CD14-positive monocyte (primary cell): ENCODE data around the gene USHBP1. TPM values are rescaled to one million over a fixed set of nuclear protein-coding genes. Genes with fewer than 3 reads are reported as not detected.

ENCODE experiments used
- DNase-seq, 3 donors: peaks; one replicate each; pipeline ENCODE4 v3.0.0-alpha.2; 2011 to 2022
- H2AFZ ChIP-seq: 2 replicates; pipeline ENCODE4 v1.6.0; 2012; ENCODE audit warnings: mild to moderate bottlenecking, low read depth, low read length, inconsistent platforms; ENCODE audit not compliant: insufficient read depth, poor library complexity, severe bottlenecking
- H3K27ac ChIP-seq, 2 donors: 1 replicate in 1 of 2; 2 replicates in 1 of 2; pipeline ENCODE4 v1.5.1; 2012 to 2013; ENCODE audit warnings: low read length in 2 of 2, control low read depth in 1 of 2, inconsistent platforms in 1 of 2, low read depth in 1 of 2, mild to moderate bottlenecking in 1 of 2
- H3K27me3 ChIP-seq, 2 donors: one replicate each; pipeline versions ENCODE4 v1.6.0 to v1.6.1; 2011 to 2013; ENCODE audit warnings: low read length in 2 of 2; ENCODE audit not compliant: control insufficient read depth in 2 of 2, insufficient read depth in 2 of 2
- H3K36me3 ChIP-seq, 2 donors: replicated peaks in 1 of 2; 1 replicate in 1 of 2; 2 replicates in 1 of 2; pipeline versions ENCODE4 v1.5.1 to v1.6.1; 2012 to 2013; ENCODE audit warnings: low read length in 2 of 2, control low read depth in 1 of 2, inconsistent platforms in 1 of 2, mild to moderate bottlenecking in 1 of 2; ENCODE audit not compliant: insufficient read depth in 2 of 2, control insufficient read depth in 1 of 2
- H3K4me1 ChIP-seq, 2 donors: 1 replicate in 1 of 2; 2 replicates in 1 of 2; pipeline versions ENCODE4 v1.5.1 to v1.6.1; 2012 to 2013; ENCODE audit warnings: low read length in 2 of 2, control low read depth in 1 of 2, inconsistent platforms in 1 of 2, mild to moderate bottlenecking in 1 of 2, moderate library complexity in 1 of 2; ENCODE audit not compliant: insufficient read depth in 2 of 2, control insufficient read depth in 1 of 2
- H3K4me2 ChIP-seq: replicated peaks from 2 replicates; pipeline ENCODE3; 2012; ENCODE audit warnings: low read length, moderate library complexity, mild to moderate bottlenecking; ENCODE audit not compliant: poor library complexity, severe bottlenecking; ENCODE audit errors: extremely low read depth
- H3K4me3 ChIP-seq, 3 experiments: fragments of 200-600 bp in 1 of 3; sonication (generic) in 1 of 3; replicated peaks in 1 of 3; 1 replicate in 2 of 3; 2 replicates in 1 of 3; pipeline ENCODE4 v1.5.1; 2011 to 2013; ENCODE audit warnings: low read length in 3 of 3, mild to moderate bottlenecking in 3 of 3, control low read depth in 2 of 3, low read depth in 2 of 3, inconsistent platforms in 1 of 3, moderate library complexity in 1 of 3
- H3K79me2 ChIP-seq: 2 replicates; pipeline ENCODE4 v1.6.0; 2012; ENCODE audit warnings: mild to moderate bottlenecking, control low read depth, inconsistent platforms, low read length, moderate library complexity; ENCODE audit not compliant: insufficient read depth
- H3K9ac ChIP-seq: 2 replicates; pipeline ENCODE4 v1.6.0; 2017; ENCODE audit warnings: low read length, mild to moderate bottlenecking; ENCODE audit not compliant: insufficient read depth, poor library complexity, severe bottlenecking
- H3K9me3 ChIP-seq, 2 donors: replicated peaks in 1 of 2; 1 replicate in 1 of 2; 2 replicates in 1 of 2; pipeline versions ENCODE4 v1.5.1 to v1.6.1; 2012 to 2013; ENCODE audit warnings: low read length in 2 of 2, control low read depth in 1 of 2; ENCODE audit not compliant: control insufficient read depth in 1 of 2, insufficient read depth in 1 of 2
- H4K20me1 ChIP-seq: 2 replicates; pipeline ENCODE4 v1.6.0; 2012; ENCODE audit warnings: mild to moderate bottlenecking, low read length, control low read depth, moderate library complexity; ENCODE audit not compliant: insufficient read depth
- H3K27ac Mint-ChIP-seq, 7 donors: one replicate each; pipeline ENCODE4 v1.8.0; 2020; ENCODE audit warnings: mild to moderate bottlenecking in 7 of 7, mixed read lengths in 7 of 7, moderate library complexity in 6 of 7, inconsistent platforms in 2 of 7
- H3K27me3 Mint-ChIP-seq, 3 donors: one replicate each; pipeline ENCODE4 v1.8.0; 2021 to 2022; ENCODE audit warnings: low read depth in 3 of 3, mild to moderate bottlenecking in 3 of 3, mixed read lengths in 3 of 3, moderate library complexity in 3 of 3, inconsistent platforms in 1 of 3
- H3K36me3 Mint-ChIP-seq, 2 donors: one replicate each; pipeline ENCODE4 v1.8.0; 2020; ENCODE audit warnings: mixed read lengths in 2 of 2, inconsistent platforms in 1 of 2, mild to moderate bottlenecking in 1 of 2
- H3K4me1 Mint-ChIP-seq: one replicate; pipeline ENCODE4 v1.8.0; 2020; ENCODE audit warnings: mild to moderate bottlenecking, mixed read lengths
- H3K4me3 Mint-ChIP-seq, 2 donors: one replicate each; pipeline ENCODE4 v1.8.0; 2020; ENCODE audit warnings: mild to moderate bottlenecking in 2 of 2, mixed read lengths in 2 of 2, moderate library complexity in 1 of 2
- H3K9me3 Mint-ChIP-seq, 7 donors: one replicate each; pipeline ENCODE4 v1.8.0; 2020 to 2022; ENCODE audit warnings: mixed read lengths in 7 of 7, mild to moderate bottlenecking in 6 of 7, moderate library complexity in 6 of 7, inconsistent platforms in 2 of 7
- CTCF ChIP-seq: fragments of 200-600 bp; IDR thresholded peaks from one replicate; pipeline ENCODE4 v1.8.0; 2022; ENCODE audit warnings: antibody characterized with exemption, mild to moderate bottlenecking
- WGBS: methylation state at CpG from one replicate; pipeline ENCODE4 v1.1.5; 2013; ENCODE audit warnings: missing lambda C conversion rate; ENCODE audit not compliant: insufficient coverage; 5-methylcytosine and 5-hydroxymethylcytosine counted together
- intact Hi-C, 2 donors: fragments of 100-400 bp; cut with micrococcal nuclease; formaldehyde crosslinking; loops; one replicate each; pipeline versions ENCODE4 v1.15.0 to v1.15.1; 2023
- polyA plus RNA-seq, 3 donors: library from polyadenylated mRNA; depleted of rRNA in 1 of 3; unstranded in 2 of 3; stranded (reverse) in 1 of 3; fragments of 300-500 nt in 2 of 3; fragments of >200 nt in 1 of 3; fragmentation: Illumina TruSeq in 2 of 3; gene quantifications; 1 replicate in 2 of 3; 2 replicates in 1 of 3; pipeline ENCODE4 v1.2.3, GENCODE V29; 2012 to 2021

The USHBP1 gene
- polyA plus RNA-seq, 3 donors: not detected

- Histone ChIP-seq H3K79me2 (peaks cover 6% of the 10 kb centered on the region), H3K9ac (no peak overlapping the region), H3K4me3 (peak overlapping the region in 1 of 3 experiments; percentile 88), H3K9me3 (no peaks in the 10 kb centered on the region), H3K36me3 (peaks cover 6 to 19% of the 10 kb centered on the region in 2 donors), H4K20me1 (peaks cover 18% of the 10 kb centered on the region), H2AFZ (peak overlapping the region; percentile 84), H3K27ac (no peak overlapping the region), H3K4me2 (no peak overlapping the region), H3K4me1 (peaks cover 31 to 45% of the 10 kb centered on the region in 2 donors), H3K27me3 (no peaks in the 10 kb centered on the region)
- 92% methylated on average over 2 of the region's 10 CpGs for WGBS
- intact Hi-C loops: loop anchor here in 1 of 2 donors (5.0 kb wide), 1 partner anchor 148 kb away; the partner anchor contains the start of genes HAUS8 and MYO9B
- Mint-ChIP-seq H3K27me3 (peaks cover 0 to 3% (median 0%) of the 10 kb centered on the region in 3 donors), H3K9me3 (peaks cover 0 to 2% (median 0%) of the 10 kb centered on the region in 7 donors), H3K27ac (peak overlapping the region in 2 of 7 donors; percentile 8 to 46), H3K4me3 (no peak overlapping the region), H3K36me3 (peaks cover 14 to 26% of the 10 kb centered on the region in 2 donors), H3K4me1 (peaks cover 27% of the 10 kb centered on the region)
- no peak for TF ChIP-seq CTCF
- DNase-seq: no peak
These were observed 39.5 kb downstream of the USHBP1 start for GRCh38 chr19:17225053-17225452.

GRCh38 chr19:17220207-17220758 lies 44.3 kb downstream of the USHBP1 start:
- WGBS: 0% methylated on average over 3 of the region's 14 CpGs

More at GRCh38 chr19:17220207-17220758, 44.3 kb downstream of the USHBP1 start:
- intact Hi-C loops: no loop called here
- Histone ChIP-seq H3K4me3 (no peak overlapping the region), H3K4me1 (peaks cover 33 to 44% of the 10 kb centered on the region in 2 donors), H4K20me1 (no peaks in the 10 kb centered on the region), H3K4me2 (no peak overlapping the region), H3K36me3 (peaks cover 7 to 21% of the 10 kb centered on the region in 2 donors), H3K27ac (peak overlapping the region; percentile 20 to 58), H3K9me3 (no peaks in the 10 kb centered on the region), H3K9ac (peak overlapping the region; percentile 12), H3K27me3 (no peaks in the 10 kb centered on the region), H2AFZ (no peak overlapping the region), H3K79me2 (no peaks in the 10 kb centered on the region)
- H3K27ac Mint-ChIP-seq: peak overlapping the region; percentile 58 to 79 (median 73)
- no peak overlapping the region for H3K4me3 Mint-ChIP-seq
- no peak for TF ChIP-seq CTCF
- H3K36me3 Mint-ChIP-seq: peaks cover 18 to 33% of the 10 kb centered on the region in 2 donors
- H3K4me1 Mint-ChIP-seq: peaks cover 26% of the 10 kb centered on the region
- peak; percentile 54 to 73 (median 68) for DNase-seq
- no peaks in the 10 kb centered on the region for H3K9me3 Mint-ChIP-seq
- H3K27me3 Mint-ChIP-seq: peaks cover 0 to 2% (median 0%) of the 10 kb centered on the region in 3 donors
